Suprapubic skin (tissue), 3 donors: Measurements from ENCODE around the gene NACC2.

ENCODE experiments used
- CTCF ChIP-seq, 2 donors: fragments of 200-600 bp in 1 of 2; fragments of 450-650 bp in 1 of 2; sonication (generic) in 1 of 2; IDR thresholded peaks; one replicate each; pipeline ENCODE4 v1.5.1; 2016 to 2019; ENCODE audit warnings: antibody characterized with exemption in 2 of 2, mild to moderate bottlenecking in 1 of 2, moderate library complexity in 1 of 2
- POLR2A ChIP-seq, 2 donors: fragments of 450-650 bp; IDR thresholded peaks; one replicate each; pipeline ENCODE4 v1.6.1; 2017; ENCODE audit warnings: antibody characterized with exemption in 2 of 2, mild to moderate bottlenecking in 2 of 2, moderate library complexity in 2 of 2

- TF ChIP-seq CTCF (IDR thresholded peaks at IDR 0.05) (no peak), POLR2A (IDR thresholded peaks at IDR 0.05) (no peak)
Observed at GRCh38 chr9:136129176-136129575, 34.1 kb upstream of the NACC2 start.
